Coronary artery (tissue), 2 donors: ENCODE measurements around the gene SERPING1.
A peak's percentile ranks its signal among the peaks of the same experiment; 100 is the strongest.

Experiments used
- DNase-seq: peaks from one replicate; pipeline ENCODE4 v3.0.0-alpha.2; 2017; ENCODE audit warnings: low spot score
- H3K27ac ChIP-seq, 2 donors: fragments of 200-600 bp; sonication (generic); one replicate each; pipeline ENCODE4 v1.5.1; 2016 to 2019
- H3K4me3 ChIP-seq: fragments of 200-600 bp; sonication (generic); 2 replicates; pipeline ENCODE4 v1.5.1; 2016; ENCODE audit warnings: mild to moderate bottlenecking, moderate library complexity
- CTCF ChIP-seq: fragments of 200-600 bp; sonication (generic); IDR thresholded peaks from one replicate; pipeline ENCODE4 v1.5.1; 2019; ENCODE audit warnings: antibody characterized with exemption

The SERPING1 gene

GRCh38 chr11:57597461-57597915 is at the start of gene SERPING1:
SERPING1 (plus strand) TSS chr11:57597685; CDS start chr11:57598271, 586 bp downstream.
- peak; percentile 86 for DNase-seq
- Histone ChIP-seq H3K4me3 (peak within 1 kb of the TSS; percentile 90), H3K27ac (peak within 1 kb of the TSS; percentile 83 to 99)
- TF ChIP-seq CTCF = no peak

- DNase-seq = no peak
- no peak for TF ChIP-seq CTCF
Observed at GRCh38 chr11:57547854-57548377, 49.6 kb upstream of the SERPING1 start.

GRCh38 chr11:57549983-57550382 is 47.5 kb upstream of the SERPING1 start:
- Histone ChIP-seq H3K27ac (no peak overlapping the region), H3K4me3 (no peak overlapping the region)
- DNase-seq = no peak
- no peak for TF ChIP-seq CTCF

More at GRCh38 chr11:57547854-57548377, 49.6 kb upstream of the SERPING1 start:
- Histone ChIP-seq H3K4me3 (no peak overlapping the region), H3K27ac (no peak overlapping the region)

- TF ChIP-seq CTCF = no peak
- Histone ChIP-seq H3K4me3 (no peak overlapping the region), H3K27ac (no peak overlapping the region)
- DNase-seq = no peak
Observed at GRCh38 chr11:57551941-57552340, 45.5 kb upstream of the SERPING1 start.

- Histone ChIP-seq H3K4me3 (no peak overlapping the region), H3K27ac (no peak overlapping the region)
- no peak for TF ChIP-seq CTCF
- DNase-seq = no peak
Observed at GRCh38 chr11:57552479-57552878, 45.0 kb upstream of the SERPING1 start.

GRCh38 chr11:57555393-57555792 is 42.1 kb upstream of the SERPING1 start:
- Histone ChIP-seq H3K27ac (no peak overlapping the region), H3K4me3 (no peak overlapping the region)
- TF ChIP-seq CTCF = no peak
- no peak for DNase-seq

GRCh38 chr11:57556041-57556440 is 41.4 kb upstream of the SERPING1 start:
- no peak for TF ChIP-seq CTCF
- Histone ChIP-seq H3K27ac (no peak overlapping the region), H3K4me3 (no peak overlapping the region)
- no peak for DNase-seq
